HCT116 (cell line): ENCODE data around the gene CDH16. TPM values are rescaled to one million over a fixed set of nuclear protein-coding genes. Genes with fewer than 3 reads are reported as not detected.
A peak's percentile ranks its signal among the peaks of the same experiment; 100 is the strongest.

ENCODE experiments used
- ATAC-seq: fragments of 200-7000 bp; cut with Tn5 transposase; 2 replicates; pipeline ENCODE4 v1.9.1; 2020; ENCODE audit warnings: mild to moderate bottlenecking, moderate library complexity
- BruUV-seq: library from RNA; stranded (reverse); fragments of 400-500 nt; replicated peaks from 2 replicates; lab custom pipeline; 2021; lab: Mats Ljungman, UMichigan
- CTCF ChIA-PET: fragments of 300-600 bp; sonication (Branson Sonifier 250); formaldehyde crosslinking; loops from one replicate; lab custom pipeline; 2021; ENCODE audit warnings: antibody characterized with exemption; lab: Charles Lee
- POLR2A ChIA-PET: fragments of 300-600, 350-600 bp; sonication (Branson Sonifier 250); formaldehyde crosslinking; loops from one replicate; lab custom pipeline; 2021; ENCODE audit warnings: antibody characterized with exemption; lab: Charles Lee
- RAD21 ChIA-PET, 2 experiments: fragments of 300-600 bp; sonication (Branson Sonifier 250); formaldehyde crosslinking; loops; one replicate each; lab custom pipeline; 2023; ENCODE audit warnings: low total read pairs in 2 of 2; ENCODE audit not compliant: uncharacterized antibody in 2 of 2, unreplicated experiment in 2 of 2, low non-redundant PET in 1 of 2; lab: Charles Lee
- DNase-seq: peaks from one replicate; pipeline ENCODE4 v3.0.0-alpha.2; 2010; ENCODE audit warnings: low read depth, low spot score
- H2AFZ ChIP-seq: fragments of 200-600 bp; shearing (Covaris generic), sonication (generic); 2 replicates; pipeline ENCODE4 v1.6.1; 2017; ENCODE audit warnings: low read depth, mixed run types, mixed read lengths, antibody characterized with exemption, low read length; ENCODE audit not compliant: poor library complexity, severe bottlenecking
- H3K27ac ChIP-seq: 2 replicates; pipeline ENCODE4 v1.5.1; 2012; ENCODE audit warnings: low read depth, low read length
- H3K27me3 ChIP-seq: fragments of 200-600 bp; sonication (generic); 2 replicates; pipeline ENCODE4 v1.6.1; 2016; ENCODE audit warnings: mixed run types, low read length, mixed read lengths; ENCODE audit not compliant: insufficient read depth
- H3K36me3 ChIP-seq, 2 experiments: fragments of 200-500 bp in 1 of 2; fragments of 200-600 bp in 1 of 2; sonication (Bioruptor generic) in 1 of 2; sonication (generic) in 1 of 2; 2 replicates each; pipeline versions ENCODE4 v1.5.1 to v1.6.1; 2014 to 2016; ENCODE audit warnings: low read length in 2 of 2, inconsistent platforms in 1 of 2, mixed read lengths in 1 of 2, mixed run types in 1 of 2; ENCODE audit not compliant: insufficient read depth in 2 of 2, control insufficient read depth in 1 of 2
- H3K4me1 ChIP-seq, 2 experiments: fragments of 200-600 bp in 1 of 2; sonication (generic) in 1 of 2; 2 replicates each; pipeline versions ENCODE4 v1.5.1 to v1.6.1; 2012 to 2017; ENCODE audit warnings: low read length in 2 of 2, inconsistent platforms in 1 of 2, mild to moderate bottlenecking in 1 of 2, mixed read lengths in 1 of 2, mixed run types in 1 of 2, moderate library complexity in 1 of 2; ENCODE audit not compliant: insufficient read depth in 2 of 2, control insufficient read depth in 1 of 2
- H3K4me2 ChIP-seq: fragments of 200-600 bp; sonication (generic); 2 replicates; pipeline ENCODE4 v1.6.1; 2017; ENCODE audit warnings: mixed run types, low read length, mixed read lengths
- H3K4me3 ChIP-seq, 2 experiments: fragments of 200-600 bp in 1 of 2; sonication (generic) in 1 of 2; replicated peaks in 1 of 2; 2 replicates each; pipeline ENCODE4 v1.5.1; 2011 to 2016; ENCODE audit warnings: low read length in 2 of 2, control low read depth in 1 of 2, low read depth in 1 of 2, mild to moderate bottlenecking in 1 of 2, mixed read lengths in 1 of 2, mixed run types in 1 of 2
- H3K79me2 ChIP-seq: fragments of 200-600 bp; sonication (generic); 2 replicates; pipeline ENCODE4 v1.6.1; 2017; ENCODE audit warnings: mild to moderate bottlenecking, mixed run types, low read length, moderate library complexity, mixed read lengths; ENCODE audit not compliant: insufficient read depth
- H3K9ac ChIP-seq: fragments of 200-600 bp; sonication (generic); 2 replicates; pipeline ENCODE4 v1.6.1; 2016; ENCODE audit warnings: low read length, mixed read lengths
- H3K9me2 ChIP-seq: fragments of 200-600 bp; sonication (generic), shearing (Covaris generic); 2 replicates; pipeline ENCODE4 v1.6.1; 2017; ENCODE audit warnings: mixed run types, mild to moderate bottlenecking, moderate library complexity; ENCODE audit not compliant: insufficient read depth
- H3K9me3 ChIP-seq, 2 experiments: fragments of 200-500 bp in 1 of 2; fragments of 200-600 bp in 1 of 2; sonication (Bioruptor generic) in 1 of 2; sonication (generic) in 1 of 2; 2 replicates each; pipeline ENCODE4 v1.6.1; 2014 to 2017; ENCODE audit warnings: low read length in 2 of 2, mixed read lengths in 2 of 2, inconsistent platforms in 1 of 2, low read depth in 1 of 2, mild to moderate bottlenecking in 1 of 2, mixed run types in 1 of 2, moderate library complexity in 1 of 2; ENCODE audit not compliant: control insufficient read depth in 1 of 2, insufficient read depth in 1 of 2
- H4K20me1 ChIP-seq: fragments of 200-600 bp; sonication (generic), shearing (Covaris generic); 2 replicates; pipeline ENCODE4 v1.6.1; 2017; ENCODE audit warnings: mixed run types, mild to moderate bottlenecking, moderate library complexity; ENCODE audit not compliant: insufficient read depth
- CEBPB ChIP-seq: IDR thresholded peaks from 2 replicates; pipeline ENCODE4 v1.6.1; 2012; ENCODE audit warnings: low read depth
- EZH2phosphoT487 ChIP-seq: fragments of 200-600 bp; IDR thresholded peaks from 2 replicates; pipeline ENCODE4 v1.6.1; 2018; ENCODE audit warnings: antibody characterized with exemption, borderline replicate concordance
- FOSL1 ChIP-seq: IDR thresholded peaks from 2 replicates; pipeline ENCODE4 v1.6.1; 2012; ENCODE audit warnings: low read depth
- POLR2A ChIP-seq: IDR thresholded peaks from 2 replicates; pipeline ENCODE4 v1.7.0; 2011; ENCODE audit warnings: borderline replicate concordance; ENCODE audit not compliant: insufficient read depth, insufficient read length; ENCODE audit errors: extremely low read depth
- RAD21 ChIP-seq: IDR thresholded peaks from 2 replicates; pipeline ENCODE4 v1.6.1; 2012; ENCODE audit warnings: low read depth, mild to moderate bottlenecking
- SIN3A ChIP-seq: IDR thresholded peaks from 2 replicates; pipeline ENCODE4 v1.6.1; 2012; ENCODE audit warnings: low read depth
- SP1 ChIP-seq: IDR thresholded peaks from 2 replicates; pipeline ENCODE4 v1.6.1; 2012; ENCODE audit warnings: low read depth
- TCF7L2 ChIP-seq: IDR thresholded peaks from 2 replicates; pipeline ENCODE4 v1.7.0; 2011; ENCODE audit warnings: borderline replicate concordance, inconsistent platforms; ENCODE audit not compliant: insufficient read depth, insufficient read length; ENCODE audit errors: extremely low read depth
- YY1 ChIP-seq: IDR thresholded peaks from 2 replicates; pipeline ENCODE4 v1.6.1; 2011; ENCODE audit warnings: low read length, low read depth, moderate library complexity, mild to moderate bottlenecking; ENCODE audit not compliant: insufficient replicate concordance; ENCODE audit errors: extremely low read depth
- ZFX ChIP-seq: fragments of 450-650 bp; IDR thresholded peaks from 2 replicates; pipeline ENCODE4 v1.6.1; 2017
- ZNF274 ChIP-seq: fragments of 200-500 bp; sonication (Bioruptor generic); IDR thresholded peaks from 2 replicates; pipeline ENCODE4 v1.6.1; 2014; ENCODE audit warnings: mild to moderate bottlenecking, low read depth, low read length, inconsistent platforms
- intact Hi-C: fragments of 100-400 bp; cut with micrococcal nuclease; formaldehyde crosslinking; loops from 2 replicates; pipeline ENCODE4 v1.10.0; 2022
- total RNA-seq: library from RNA; stranded (reverse); gene quantifications from one replicate; pipeline ENCODE4 v1.2.1, GENCODE V29; 2021; ENCODE audit not compliant: unreplicated experiment
- TF ChIP-seq, protein P1 (sequence below): IDR thresholded peaks from 2 replicates; pipeline ENCODE4 v1.6.1; 2012; ENCODE audit warnings: low read depth
- TF ChIP-seq, protein P2 (sequence below): IDR thresholded peaks from 2 replicates; pipeline ENCODE4 v1.6.1; 2011; ENCODE audit warnings: mild to moderate bottlenecking, low read length, moderate library complexity; ENCODE audit not compliant: insufficient replicate concordance; ENCODE audit errors: extremely low read depth
- TF ChIP-seq, protein P3 (sequence below): IDR thresholded peaks from 2 replicates; pipeline ENCODE4 v1.6.1; 2012

Gene CDH16
- total RNA-seq, 1 experiment from 2014 or later = not detected

DNA sequence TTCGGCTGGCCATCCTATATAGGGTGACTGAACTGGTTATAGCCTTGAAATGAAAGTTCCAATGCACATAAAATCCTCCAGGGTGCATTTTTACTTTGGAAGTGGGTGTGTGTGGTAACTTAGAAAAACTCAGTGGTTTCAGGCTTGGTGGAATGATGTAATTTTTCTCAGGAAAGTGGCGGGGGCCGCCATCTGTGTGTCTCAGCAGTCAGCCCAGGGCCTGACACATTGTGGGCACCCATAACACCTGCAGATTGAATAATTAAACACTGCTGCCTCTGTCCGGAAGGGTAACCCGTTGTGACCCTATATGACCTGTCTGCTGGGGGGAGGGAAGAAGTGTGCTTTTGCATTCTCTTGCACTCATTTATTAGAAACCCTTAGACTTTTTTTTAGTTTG, 40.6 kb downstream of the CDH16 start:
- ChIA-PET CTCF (no interaction called here), RAD21 (no interaction called here), POLR2A (no interaction called here)
- Histone ChIP-seq H3K9me3 (no peaks in the 10 kb centered on the region), H3K36me3 (no peaks in the 10 kb centered on the region), H3K4me2 (no peak overlapping the region), H3K4me3 (no peak overlapping the region), H2AFZ (no peak overlapping the region), H3K27ac (no peak overlapping the region), H4K20me1 (no peaks in the 10 kb centered on the region), H3K27me3 (no peaks in the 10 kb centered on the region), H3K9me2 (no peaks in the 10 kb centered on the region), H3K79me2 (peaks cover 9% of the 10 kb centered on the region; the same call in 1 of the 2 replicates), H3K9ac (no peak overlapping the region), H3K4me1 (peaks cover 17 to 32% of the 10 kb centered on the region in 2 experiments)
- no peak for ATAC-seq
- BruUV-seq = no TSS peak
- no peak for DNase-seq
- intact Hi-C loops = no loop called here
- TF ChIP-seq SP1 (no peak), ZFX (no peak), POLR2A (no peak)
- TF ChIP-seq, protein P1, sequence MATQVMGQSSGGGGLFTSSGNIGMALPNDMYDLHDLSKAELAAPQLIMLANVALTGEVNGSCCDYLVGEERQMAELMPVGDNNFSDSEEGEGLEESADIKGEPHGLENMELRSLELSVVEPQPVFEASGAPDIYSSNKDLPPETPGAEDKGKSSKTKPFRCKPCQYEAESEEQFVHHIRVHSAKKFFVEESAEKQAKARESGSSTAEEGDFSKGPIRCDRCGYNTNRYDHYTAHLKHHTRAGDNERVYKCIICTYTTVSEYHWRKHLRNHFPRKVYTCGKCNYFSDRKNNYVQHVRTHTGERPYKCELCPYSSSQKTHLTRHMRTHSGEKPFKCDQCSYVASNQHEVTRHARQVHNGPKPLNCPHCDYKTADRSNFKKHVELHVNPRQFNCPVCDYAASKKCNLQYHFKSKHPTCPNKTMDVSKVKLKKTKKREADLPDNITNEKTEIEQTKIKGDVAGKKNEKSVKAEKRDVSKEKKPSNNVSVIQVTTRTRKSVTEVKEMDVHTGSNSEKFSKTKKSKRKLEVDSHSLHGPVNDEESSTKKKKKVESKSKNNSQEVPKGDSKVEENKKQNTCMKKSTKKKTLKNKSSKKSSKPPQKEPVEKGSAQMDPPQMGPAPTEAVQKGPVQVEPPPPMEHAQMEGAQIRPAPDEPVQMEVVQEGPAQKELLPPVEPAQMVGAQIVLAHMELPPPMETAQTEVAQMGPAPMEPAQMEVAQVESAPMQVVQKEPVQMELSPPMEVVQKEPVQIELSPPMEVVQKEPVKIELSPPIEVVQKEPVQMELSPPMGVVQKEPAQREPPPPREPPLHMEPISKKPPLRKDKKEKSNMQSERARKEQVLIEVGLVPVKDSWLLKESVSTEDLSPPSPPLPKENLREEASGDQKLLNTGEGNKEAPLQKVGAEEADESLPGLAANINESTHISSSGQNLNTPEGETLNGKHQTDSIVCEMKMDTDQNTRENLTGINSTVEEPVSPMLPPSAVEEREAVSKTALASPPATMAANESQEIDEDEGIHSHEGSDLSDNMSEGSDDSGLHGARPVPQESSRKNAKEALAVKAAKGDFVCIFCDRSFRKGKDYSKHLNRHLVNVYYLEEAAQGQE = no peak

DNA sequence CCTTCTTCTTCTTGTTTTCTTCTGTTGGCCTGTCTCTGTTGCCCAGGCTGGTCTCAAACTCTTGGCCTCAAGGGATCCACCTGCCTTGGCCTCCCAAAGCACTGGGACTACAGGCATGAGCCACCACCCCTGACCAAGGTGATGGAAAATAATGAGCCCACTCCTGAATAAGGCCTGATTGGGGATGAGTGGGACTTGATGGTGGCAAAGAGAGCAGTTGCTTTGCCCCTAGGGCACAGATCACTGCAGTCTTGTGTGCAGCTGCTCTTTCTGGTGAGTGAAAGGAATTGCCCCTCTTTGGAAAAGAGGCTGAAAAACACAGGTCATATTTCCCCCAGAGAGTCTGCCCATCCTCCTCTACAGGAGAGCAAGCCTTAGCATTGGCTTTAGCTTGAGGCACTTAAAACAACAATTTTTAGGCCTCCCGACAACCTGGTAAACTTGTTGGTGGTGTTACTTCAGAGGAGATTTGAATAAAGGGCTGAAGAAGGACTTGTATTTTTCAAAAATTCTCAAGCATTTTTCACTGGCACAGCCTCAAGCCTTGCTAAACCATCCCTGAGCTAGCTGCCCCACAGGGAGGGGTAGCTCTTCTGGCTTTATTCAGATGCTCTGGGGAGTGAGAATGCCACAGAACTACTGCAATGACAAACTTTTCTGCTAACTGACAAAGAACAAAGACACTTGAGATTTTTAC, 44.5 kb downstream of the CDH16 start:
- peaks cover 12 to 27% of the 10 kb centered on the region in 2 experiments for H3K4me1 ChIP-seq
- no peak overlapping the region for H2AFZ ChIP-seq
- DNase-seq = no peak
- peak overlapping the region; percentile 11; the same call in 1 of the 2 replicates for H3K27ac ChIP-seq
- H3K9me2 ChIP-seq = no peaks in the 10 kb centered on the region
- H3K4me2 ChIP-seq = peak overlapping the region; percentile 39; the same call in 1 of the 2 replicates
- H3K9me3 ChIP-seq = no peaks in the 10 kb centered on the region
- H3K27me3 ChIP-seq = no peaks in the 10 kb centered on the region
- POLR2A ChIA-PET = interaction anchor here (0.7 kb wide), 2 partner anchors 322 to 906 kb away, joined by 3 read pairs; no protein-coding TSS in a partner anchor
- BruUV-seq = no TSS peak
- CTCF ChIA-PET = interaction anchor here (1.4 to 2.6 kb wide), 4 partner anchors 43 to 468 kb away, joined by 3 to 19 read pairs (median 12); partner anchors contain the start of gene NAE1
- no peaks in the 10 kb centered on the region for H3K79me2 ChIP-seq
- H3K36me3 ChIP-seq = no peaks in the 10 kb centered on the region
- RAD21 ChIA-PET = no interaction called here
- no peak overlapping the region for H3K4me3 ChIP-seq
- H3K9ac ChIP-seq = no peak overlapping the region
- no peak for ATAC-seq
- intact Hi-C loops = loop anchor here (5.0 kb wide), 1 partner anchor 312 kb away; no protein-coding TSS in a partner anchor
- no peaks in the 10 kb centered on the region for H4K20me1 ChIP-seq
- TF ChIP-seq YY1 (no peak), SIN3A (no peak), ZNF274 (no peak), RAD21 (no peak), CEBPB (no peak), FOSL1 (no peak), EZH2phosphoT487 (no peak), TCF7L2 (no peak)
- TF ChIP-seq, protein P2, sequence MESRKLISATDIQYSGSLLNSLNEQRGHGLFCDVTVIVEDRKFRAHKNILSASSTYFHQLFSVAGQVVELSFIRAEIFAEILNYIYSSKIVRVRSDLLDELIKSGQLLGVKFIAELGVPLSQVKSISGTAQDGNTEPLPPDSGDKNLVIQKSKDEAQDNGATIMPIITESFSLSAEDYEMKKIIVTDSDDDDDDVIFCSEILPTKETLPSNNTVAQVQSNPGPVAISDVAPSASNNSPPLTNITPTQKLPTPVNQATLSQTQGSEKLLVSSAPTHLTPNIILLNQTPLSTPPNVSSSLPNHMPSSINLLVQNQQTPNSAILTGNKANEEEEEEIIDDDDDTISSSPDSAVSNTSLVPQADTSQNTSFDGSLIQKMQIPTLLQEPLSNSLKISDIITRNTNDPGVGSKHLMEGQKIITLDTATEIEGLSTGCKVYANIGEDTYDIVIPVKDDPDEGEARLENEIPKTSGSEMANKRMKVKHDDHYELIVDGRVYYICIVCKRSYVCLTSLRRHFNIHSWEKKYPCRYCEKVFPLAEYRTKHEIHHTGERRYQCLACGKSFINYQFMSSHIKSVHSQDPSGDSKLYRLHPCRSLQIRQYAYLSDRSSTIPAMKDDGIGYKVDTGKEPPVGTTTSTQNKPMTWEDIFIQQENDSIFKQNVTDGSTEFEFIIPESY = no peak
- TF ChIP-seq, protein P3, sequence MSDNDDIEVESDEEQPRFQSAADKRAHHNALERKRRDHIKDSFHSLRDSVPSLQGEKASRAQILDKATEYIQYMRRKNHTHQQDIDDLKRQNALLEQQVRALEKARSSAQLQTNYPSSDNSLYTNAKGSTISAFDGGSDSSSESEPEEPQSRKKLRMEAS = no peak
